RPMI8226 (cell line): ENCODE measurements around the gene BATF3.
"Not testable (repeated sequence)": the region's sequence is repeated elsewhere in the genome, so short reads cannot be mapped to it uniquely, and the experiment has no call there.

Source experiments
- DNase-seq: peaks from one replicate; pipeline ENCODE4 v3.0.0-alpha.2; 2015

BATF3 gene

GRCh38 chr1:212655668-212656440, 43.8 kb downstream of the BATF3 start:
- peak; percentile 17 for DNase-seq

- DNase-seq, result no peak
Observed at GRCh38 chr1:212652609-212653008, 47.0 kb downstream of the BATF3 start.

GRCh38 chr1:212651977-212652376, 47.7 kb downstream of the BATF3 start:
- DNase-seq, result no peak

GRCh38 chr1:212651521-212651920, 48.1 kb downstream of the BATF3 start:
- DNase-seq, result no peak

- no peak for DNase-seq
Observed at GRCh38 chr1:212650228-212650627, 49.4 kb downstream of the BATF3 start.

GRCh38 chr1:212649020-212649419, 50.6 kb downstream of the BATF3 start:
- DNase-seq, result no peak

GRCh38 chr1:212648431-212648830, 51.2 kb downstream of the BATF3 start:
- DNase-seq, result no peak

GRCh38 chr1:212647004-212647403, 52.6 kb downstream of the BATF3 start:
- DNase-seq, result no peak

GRCh38 chr1:212646588-212646987, 53.1 kb downstream of the BATF3 start:
- no peak for DNase-seq

- no peak for DNase-seq
Observed at GRCh38 chr1:212645546-212646543, 53.8 kb downstream of the BATF3 start.

- DNase-seq, result no peak
Observed at GRCh38 chr1:212644866-212645545, 54.6 kb downstream of the BATF3 start.

- no peak for DNase-seq
Observed at GRCh38 chr1:212643877-212644276, 55.8 kb downstream of the BATF3 start.

GRCh38 chr1:212641956-212642355, 57.7 kb downstream of the BATF3 start:
- no peak for DNase-seq

- DNase-seq, result peak; percentile 29
Observed at GRCh38 chr1:212640223-212640878, 59.3 kb downstream of the BATF3 start.

- DNase-seq, result not testable (repeated sequence)
Observed at GRCh38 chr1:212639524-212639923, 60.1 kb downstream of the BATF3 start.

GRCh38 chr1:212638492-212639151, 61.0 kb downstream of the BATF3 start:
- DNase-seq, result no peak

- DNase-seq, result no peak
Observed at GRCh38 chr1:212637902-212638301, 61.7 kb downstream of the BATF3 start.
